ENCODE results near the gene LINS1.

The LINS1 gene

GRCh38 chr15:100571592-100572167, 30.3 kb downstream of the LINS1 start:
- H3K27me3 ChIP-seq (ENCODE audit: control insufficient read depth, insufficient read depth, low read length), result no peaks in the 10 kb centered on the region
- H3K9me3 ChIP-seq (ENCODE audit: control insufficient read depth, low read depth, low read length), result no peaks in the 10 kb centered on the region
- H3K36me3 ChIP-seq (ENCODE audit: control insufficient read depth, low read depth, low read length), result peaks cover 7% of the 10 kb centered on the region

GRCh38 chr15:100570735-100571313, 31.2 kb downstream of the LINS1 start:
- no peak overlapping the region for H3K27ac ChIP-seq (ENCODE audit: low read length)
- H3K4me1 ChIP-seq (ENCODE audit: control insufficient read depth, low read depth, low read length), result no peaks in the 10 kb centered on the region
- no peaks in the 10 kb centered on the region for H3K27me3 ChIP-seq (ENCODE audit: control insufficient read depth, insufficient read depth, low read length)
- H3K9ac ChIP-seq (ENCODE audit: low read length), result no peak overlapping the region
- H3K36me3 ChIP-seq (ENCODE audit: control insufficient read depth, low read depth, low read length), result peaks cover 7% of the 10 kb centered on the region
- H3K9me3 ChIP-seq (ENCODE audit: control insufficient read depth, low read depth, low read length), result no peaks in the 10 kb centered on the region
- no peak overlapping the region for H3K4me3 ChIP-seq (ENCODE audit: low read length)

More at GRCh38 chr15:100571592-100572167, 30.3 kb downstream of the LINS1 start:
- Histone ChIP-seq H3K9ac (ENCODE audit: low read length) (no peak overlapping the region), H3K27ac (ENCODE audit: low read length) (no peak overlapping the region), H3K4me3 (ENCODE audit: low read length) (no peak overlapping the region), H3K4me1 (ENCODE audit: control insufficient read depth, low read depth, low read length) (no peaks in the 10 kb centered on the region)

- Histone ChIP-seq H3K27ac (ENCODE audit: low read length) (no peak overlapping the region), H3K9ac (ENCODE audit: low read length) (no peak overlapping the region), H3K4me1 (ENCODE audit: control insufficient read depth, low read depth, low read length) (no peaks in the 10 kb centered on the region), H3K4me3 (ENCODE audit: low read length) (no peak overlapping the region), H3K36me3 (ENCODE audit: control insufficient read depth, low read depth, low read length) (peaks cover 7% of the 10 kb centered on the region), H3K27me3 (ENCODE audit: control insufficient read depth, insufficient read depth, low read length) (no peaks in the 10 kb centered on the region), H3K9me3 (ENCODE audit: control insufficient read depth, low read depth, low read length) (no peaks in the 10 kb centered on the region)
Observed at GRCh38 chr15:100570275-100570674, 31.7 kb downstream of the LINS1 start.

- Histone ChIP-seq H3K9me3 (ENCODE audit: control insufficient read depth, low read depth, low read length) (no peaks in the 10 kb centered on the region), H3K4me1 (ENCODE audit: control insufficient read depth, low read depth, low read length) (no peaks in the 10 kb centered on the region), H3K27me3 (ENCODE audit: control insufficient read depth, insufficient read depth, low read length) (no peaks in the 10 kb centered on the region), H3K4me3 (ENCODE audit: low read length) (no peak overlapping the region), H3K9ac (ENCODE audit: low read length) (no peak overlapping the region), H3K36me3 (ENCODE audit: control insufficient read depth, low read depth, low read length) (peaks cover 7% of the 10 kb centered on the region), H3K27ac (ENCODE audit: low read length) (no peak overlapping the region)
Observed at GRCh38 chr15:100569391-100569790, 32.6 kb downstream of the LINS1 start.

GRCh38 chr15:100566850-100567628, 34.9 kb downstream of the LINS1 start:
- Histone ChIP-seq H3K9me3 (ENCODE audit: control insufficient read depth, low read depth, low read length) (no peaks in the 10 kb centered on the region), H3K36me3 (ENCODE audit: control insufficient read depth, low read depth, low read length) (peaks cover 4% of the 10 kb centered on the region), H3K9ac (ENCODE audit: low read length) (no peak overlapping the region), H3K27ac (ENCODE audit: low read length) (no peak overlapping the region), H3K27me3 (ENCODE audit: control insufficient read depth, insufficient read depth, low read length) (no peaks in the 10 kb centered on the region), H3K4me1 (ENCODE audit: control insufficient read depth, low read depth, low read length) (no peaks in the 10 kb centered on the region), H3K4me3 (ENCODE audit: low read length) (no peak overlapping the region)

- H3K4me3 ChIP-seq (ENCODE audit: low read length), result no peak overlapping the region
- no peaks in the 10 kb centered on the region for H3K36me3 ChIP-seq (ENCODE audit: control insufficient read depth, low read depth, low read length)
- no peaks in the 10 kb centered on the region for H3K4me1 ChIP-seq (ENCODE audit: control insufficient read depth, low read depth, low read length)
- H3K9me3 ChIP-seq (ENCODE audit: control insufficient read depth, low read depth, low read length), result no peaks in the 10 kb centered on the region
- H3K9ac ChIP-seq (ENCODE audit: low read length), result no peak overlapping the region
- H3K27me3 ChIP-seq (ENCODE audit: control insufficient read depth, insufficient read depth, low read length), result no peaks in the 10 kb centered on the region
- no peak overlapping the region for H3K27ac ChIP-seq (ENCODE audit: low read length)
Observed at GRCh38 chr15:100565591-100565990, 36.4 kb downstream of the LINS1 start.

- no peaks in the 10 kb centered on the region for H3K4me1 ChIP-seq (ENCODE audit: control insufficient read depth, low read depth, low read length)
- H3K36me3 ChIP-seq (ENCODE audit: control insufficient read depth, low read depth, low read length), result no peaks in the 10 kb centered on the region
- H3K4me3 ChIP-seq (ENCODE audit: low read length), result no peak overlapping the region
- no peak overlapping the region for H3K27ac ChIP-seq (ENCODE audit: low read length)
- H3K27me3 ChIP-seq (ENCODE audit: control insufficient read depth, insufficient read depth, low read length), result no peaks in the 10 kb centered on the region
- no peaks in the 10 kb centered on the region for H3K9me3 ChIP-seq (ENCODE audit: control insufficient read depth, low read depth, low read length)
- no peak overlapping the region for H3K9ac ChIP-seq (ENCODE audit: low read length)
Observed at GRCh38 chr15:100560323-100560722, 41.7 kb downstream of the LINS1 start.

- H3K4me1 ChIP-seq (ENCODE audit: control insufficient read depth, low read depth, low read length), result no peaks in the 10 kb centered on the region
- H3K27me3 ChIP-seq (ENCODE audit: control insufficient read depth, insufficient read depth, low read length), result no peaks in the 10 kb centered on the region
- H3K9me3 ChIP-seq (ENCODE audit: control insufficient read depth, low read depth, low read length), result no peaks in the 10 kb centered on the region
- H3K4me3 ChIP-seq (ENCODE audit: low read length), result no peak overlapping the region
- no peak overlapping the region for H3K9ac ChIP-seq (ENCODE audit: low read length)
- H3K36me3 ChIP-seq (ENCODE audit: control insufficient read depth, low read depth, low read length), result no peaks in the 10 kb centered on the region
- H3K27ac ChIP-seq (ENCODE audit: low read length), result no peak overlapping the region
Observed at GRCh38 chr15:100559330-100559729, 42.7 kb downstream of the LINS1 start.

- Histone ChIP-seq H3K9me3 (ENCODE audit: control insufficient read depth, low read depth, low read length) (no peaks in the 10 kb centered on the region), H3K4me3 (ENCODE audit: low read length) (no peak overlapping the region), H3K4me1 (ENCODE audit: control insufficient read depth, low read depth, low read length) (no peaks in the 10 kb centered on the region), H3K27me3 (ENCODE audit: control insufficient read depth, insufficient read depth, low read length) (no peaks in the 10 kb centered on the region), H3K27ac (ENCODE audit: low read length) (no peak overlapping the region), H3K36me3 (ENCODE audit: control insufficient read depth, low read depth, low read length) (no peaks in the 10 kb centered on the region), H3K9ac (ENCODE audit: low read length) (no peak overlapping the region)
Observed at GRCh38 chr15:100558771-100559254, 43.2 kb downstream of the LINS1 start.

- no peak overlapping the region for H3K9ac ChIP-seq (ENCODE audit: low read length)
- H3K27me3 ChIP-seq (ENCODE audit: control insufficient read depth, insufficient read depth, low read length), result no peaks in the 10 kb centered on the region
- H3K9me3 ChIP-seq (ENCODE audit: control insufficient read depth, low read depth, low read length), result no peaks in the 10 kb centered on the region
- H3K4me3 ChIP-seq (ENCODE audit: low read length), result no peak overlapping the region
- H3K27ac ChIP-seq (ENCODE audit: low read length), result no peak overlapping the region
- H3K4me1 ChIP-seq (ENCODE audit: control insufficient read depth, low read depth, low read length), result no peaks in the 10 kb centered on the region
- no peaks in the 10 kb centered on the region for H3K36me3 ChIP-seq (ENCODE audit: control insufficient read depth, low read depth, low read length)
Observed at GRCh38 chr15:100553468-100553867, 48.5 kb downstream of the LINS1 start.

GRCh38 chr15:100547961-100548360, 54.0 kb downstream of the LINS1 start:
- H3K27me3 ChIP-seq (ENCODE audit: control insufficient read depth, insufficient read depth, low read length), result no peaks in the 10 kb centered on the region
- H3K36me3 ChIP-seq (ENCODE audit: control insufficient read depth, low read depth, low read length), result no peaks in the 10 kb centered on the region
- H3K9me3 ChIP-seq (ENCODE audit: control insufficient read depth, low read depth, low read length), result no peaks in the 10 kb centered on the region
- H3K27ac ChIP-seq (ENCODE audit: low read length), result no peak overlapping the region
- H3K4me1 ChIP-seq (ENCODE audit: control insufficient read depth, low read depth, low read length), result no peaks in the 10 kb centered on the region
- no peak overlapping the region for H3K4me3 ChIP-seq (ENCODE audit: low read length)
- H3K9ac ChIP-seq (ENCODE audit: low read length), result no peak overlapping the region
